GM18520 (cell line): ENCODE data around the gene PAFAH2.
"Not testable (repeated sequence)": the region's sequence is repeated elsewhere in the genome, so short reads cannot be mapped to it uniquely, and the experiment has no call there.

Experiments
- ATAC-seq: cut with Tn5 transposase; IDR thresholded peaks from one replicate; pipeline ENCODE4 v1.9.1; 2021; ENCODE audit not compliant: unreplicated experiment

Gene PAFAH2

DNA sequence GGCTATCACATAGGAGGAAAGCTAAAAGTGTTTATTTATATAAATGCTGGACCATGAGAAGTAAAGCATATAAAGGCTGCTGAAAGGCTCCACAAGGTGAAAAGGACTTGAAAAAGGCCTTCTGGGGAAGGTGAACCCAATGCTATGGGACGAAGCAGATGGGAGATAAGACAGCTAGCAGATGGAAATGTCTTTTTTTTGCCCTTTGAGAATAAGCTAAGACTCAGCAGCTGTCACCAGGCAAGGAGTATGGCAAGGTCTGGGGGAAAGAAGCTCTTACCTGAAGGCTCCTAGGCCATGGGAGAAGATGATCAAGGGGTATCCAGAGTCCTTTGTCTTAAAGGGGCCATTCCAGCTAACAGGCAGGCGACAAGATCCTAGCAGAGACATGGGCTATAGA lies 9.9 kb downstream of the PAFAH2 start:
- ATAC-seq: no peak

DNA sequence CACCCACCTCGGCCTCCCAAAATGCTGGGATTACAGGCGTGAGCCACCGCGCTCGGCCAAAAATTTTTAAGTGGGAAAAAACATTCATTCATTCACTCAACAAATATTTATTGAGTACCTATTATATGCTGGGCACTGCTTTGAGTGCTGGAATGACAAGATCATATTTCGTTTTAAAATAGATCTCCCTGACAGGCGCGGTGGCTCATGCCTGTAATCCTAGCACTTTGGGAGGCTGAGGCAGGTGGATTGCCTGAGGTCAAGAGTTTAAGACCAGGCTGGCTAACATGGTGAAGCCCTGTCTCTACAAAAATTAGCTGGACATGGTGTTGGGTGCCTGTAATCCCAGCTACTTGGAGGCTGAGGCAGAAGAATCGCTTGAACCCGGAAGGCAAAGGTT lies 11.1 kb downstream of the PAFAH2 start:
- not testable (repeated sequence) for ATAC-seq

DNA sequence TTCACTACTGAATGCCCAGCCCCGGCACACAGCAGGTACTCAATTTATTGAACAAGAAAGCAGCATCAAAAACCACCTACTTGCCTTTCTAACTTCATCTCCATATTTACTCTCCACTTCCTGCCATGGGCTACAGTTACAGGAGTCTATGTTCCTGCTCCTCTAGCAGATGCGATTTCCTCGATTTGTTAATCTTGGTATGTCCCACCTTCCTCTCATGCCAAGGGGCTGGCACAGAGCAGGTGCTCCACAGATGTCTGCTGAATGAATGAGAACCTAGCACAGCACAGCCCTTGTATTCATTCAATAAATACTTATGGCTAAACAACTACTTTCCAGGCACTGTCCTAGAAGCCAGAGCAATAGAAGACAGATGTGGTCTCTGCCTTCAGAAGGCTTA lies 12.2 kb downstream of the PAFAH2 start:
- no peak for ATAC-seq

DNA sequence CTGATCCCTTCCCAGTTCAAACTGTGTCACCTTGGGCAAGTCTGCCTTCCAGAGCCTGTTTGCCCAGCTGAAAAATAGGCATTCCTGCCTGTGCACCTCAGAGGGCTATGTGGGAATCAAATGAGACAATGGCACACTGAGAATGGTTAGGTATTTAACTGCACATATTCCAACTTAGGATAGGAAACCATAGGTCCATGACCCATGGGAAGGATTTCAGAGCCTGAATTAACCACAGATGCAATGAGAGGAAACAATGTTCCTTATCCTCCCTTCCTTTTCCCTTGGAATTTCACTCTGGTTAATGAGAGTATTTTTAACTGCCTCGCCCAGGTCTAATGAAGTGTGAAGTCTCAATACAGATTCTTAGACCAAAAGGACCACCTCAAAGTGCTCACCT lies 12.7 kb downstream of the PAFAH2 start:
- no peak for ATAC-seq

DNA sequence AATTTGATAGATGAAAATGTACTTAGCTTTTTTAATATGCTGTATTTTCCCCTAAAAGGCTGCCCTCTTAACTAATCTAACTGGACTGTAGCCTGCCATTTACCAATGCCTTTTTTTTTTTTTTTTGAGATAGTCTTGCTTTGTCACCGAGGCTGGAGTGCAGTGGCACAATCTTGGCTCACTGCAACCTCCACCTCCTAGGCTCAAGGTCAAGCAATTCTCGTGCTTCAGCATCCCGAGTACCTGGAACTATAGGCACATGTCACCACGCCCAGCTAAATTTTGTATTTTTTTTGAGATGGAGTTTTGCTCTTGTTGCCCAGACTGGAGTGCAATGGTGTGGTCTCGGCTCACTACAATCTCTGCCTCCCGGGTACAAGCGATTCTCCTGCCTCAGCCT lies 18.7 kb downstream of the PAFAH2 start:
- no peak for ATAC-seq

- no peak for ATAC-seq
These were observed 19.5 kb downstream of the PAFAH2 start for GRCh38 chr1:25978403-25978802.

GRCh38 chr1:25977801-25978200 lies 20.1 kb downstream of the PAFAH2 start:
- ATAC-seq: no peak

- no peak for ATAC-seq
These were observed 24.1 kb downstream of the PAFAH2 start for GRCh38 chr1:25973610-25974321.

DNA sequence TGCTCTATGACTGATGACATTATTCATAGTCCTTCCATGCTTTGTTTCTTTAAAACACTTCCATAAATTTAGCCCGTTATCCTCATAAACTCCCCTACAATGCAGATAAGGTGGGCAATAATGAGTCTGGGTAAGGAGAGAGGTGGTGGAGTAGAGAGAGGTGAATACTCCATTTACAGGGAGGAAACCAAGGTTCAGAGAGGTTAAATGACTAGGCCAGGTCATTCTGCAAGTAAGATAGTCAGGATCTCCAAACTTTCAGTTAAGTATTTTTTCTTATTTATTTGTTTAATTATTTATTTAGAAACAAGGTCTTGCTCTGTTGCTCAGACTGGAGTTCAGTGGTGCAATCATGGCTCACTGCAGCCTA lies 26.1 kb downstream of the PAFAH2 start:
- no peak for ATAC-seq

- ATAC-seq: no peak
These were observed 26.6 kb downstream of the PAFAH2 start for GRCh38 chr1:25971066-25971810.

GRCh38 chr1:25967308-25967707 lies 30.6 kb downstream of the PAFAH2 start:
- no peak for ATAC-seq

DNA sequence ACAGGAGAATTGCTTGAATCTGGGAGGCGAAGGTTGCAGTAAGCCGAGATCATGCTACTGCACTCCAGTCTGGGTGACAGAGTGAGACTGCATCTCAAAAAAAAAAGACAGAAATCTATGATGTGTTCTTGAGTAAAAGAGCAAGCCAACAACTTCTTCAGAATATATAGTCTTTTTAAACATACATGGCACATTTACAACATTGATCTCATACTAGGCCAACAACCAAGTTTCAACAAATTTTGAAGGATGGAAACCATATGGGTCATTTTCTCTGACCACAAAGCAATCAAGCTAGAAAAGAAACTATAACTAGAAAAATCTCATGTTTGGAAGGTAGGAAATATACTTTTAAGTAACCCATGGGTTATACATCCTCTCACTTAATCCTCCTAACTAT lies 38.3 kb downstream of the PAFAH2 start:
- no peak for ATAC-seq

- no peak for ATAC-seq
These were observed 39.4 kb downstream of the PAFAH2 start for GRCh38 chr1:25958465-25958864.

DNA sequence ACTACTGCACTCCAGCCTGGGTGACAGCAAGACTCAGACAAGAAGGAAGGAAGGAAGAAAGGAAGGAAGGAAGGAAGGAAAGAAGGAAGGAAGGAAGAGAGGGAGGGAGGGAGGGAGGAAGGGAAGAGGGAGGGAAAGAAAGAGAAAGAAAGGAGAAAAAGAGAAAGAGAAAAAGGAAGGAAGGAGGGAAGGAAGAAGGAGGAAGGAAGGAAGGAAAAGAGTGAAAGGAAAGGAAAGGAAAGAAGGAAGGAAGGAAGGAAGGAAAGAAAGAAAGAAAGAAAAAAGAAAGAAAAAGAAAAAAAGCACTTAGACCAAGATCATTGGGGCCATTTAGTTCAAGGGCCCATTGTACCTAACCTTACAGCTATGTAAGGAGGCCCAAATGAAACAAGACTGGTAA lies 42.3 kb downstream of the PAFAH2 start:
- ATAC-seq: no peak

DNA sequence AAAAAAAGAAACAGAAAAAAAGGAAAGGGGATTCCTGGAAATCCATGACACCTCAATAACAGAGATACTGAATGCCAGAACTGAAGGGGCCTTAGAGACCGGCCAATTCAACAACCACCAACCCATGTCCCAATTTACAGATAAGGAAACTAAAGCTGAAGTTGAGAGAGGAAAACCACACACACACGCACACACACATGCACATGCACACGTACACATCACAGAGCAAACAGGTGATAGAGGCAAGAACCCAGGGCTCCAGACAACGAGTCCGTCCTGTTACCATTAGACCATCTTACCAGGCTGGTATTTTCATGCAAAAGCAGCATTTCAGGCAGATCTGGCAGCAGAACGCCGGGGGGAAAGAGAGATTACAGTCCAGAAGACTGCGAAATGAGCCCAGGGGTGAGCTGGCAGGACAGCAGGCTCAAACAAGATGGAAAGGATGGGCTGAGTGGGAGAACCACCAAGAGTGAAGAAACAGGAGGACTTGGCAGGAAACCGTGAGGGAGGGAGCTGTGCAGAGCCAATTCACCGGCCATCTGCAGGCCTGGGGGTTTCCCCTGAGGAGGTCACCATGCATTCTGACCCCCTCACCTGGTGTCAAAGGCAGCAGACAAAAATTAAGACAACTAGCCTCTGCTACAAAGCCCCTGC lies 43.5 kb downstream of the PAFAH2 start:
- no peak for ATAC-seq

DNA sequence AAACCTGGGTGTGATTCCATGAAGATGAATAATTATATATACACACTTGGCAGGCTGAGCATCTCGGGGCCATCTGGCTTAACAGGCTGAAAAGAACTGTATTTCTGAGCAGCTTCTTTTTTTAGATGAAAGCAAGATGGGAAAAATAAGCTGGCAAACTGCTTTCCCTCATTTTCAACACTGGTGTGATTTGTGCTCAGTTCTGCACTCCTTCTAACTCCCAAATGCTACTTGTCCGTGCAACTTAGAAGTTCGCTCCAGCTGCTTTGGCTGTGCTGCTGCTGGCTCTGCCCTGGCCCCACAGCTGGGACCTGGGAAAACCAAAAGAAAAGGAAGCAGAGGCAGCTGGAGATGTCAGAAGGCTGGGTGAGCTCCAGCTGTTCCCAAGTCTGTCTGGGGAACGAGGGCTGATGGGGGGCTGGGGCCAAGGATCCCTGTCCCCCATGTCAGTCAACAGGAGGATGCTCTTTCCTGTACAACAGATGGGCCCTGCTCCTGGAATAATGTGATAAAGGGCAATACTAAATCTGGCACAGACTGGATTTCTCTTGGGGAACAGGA lies 44.9 kb downstream of the PAFAH2 start:
- ATAC-seq: no peak

- no peak for ATAC-seq
These were observed 49.2 kb downstream of the PAFAH2 start for GRCh38 chr1:25948641-25949040.

- no peak for ATAC-seq
These were observed 50.8 kb downstream of the PAFAH2 start for GRCh38 chr1:25947027-25947426.

DNA sequence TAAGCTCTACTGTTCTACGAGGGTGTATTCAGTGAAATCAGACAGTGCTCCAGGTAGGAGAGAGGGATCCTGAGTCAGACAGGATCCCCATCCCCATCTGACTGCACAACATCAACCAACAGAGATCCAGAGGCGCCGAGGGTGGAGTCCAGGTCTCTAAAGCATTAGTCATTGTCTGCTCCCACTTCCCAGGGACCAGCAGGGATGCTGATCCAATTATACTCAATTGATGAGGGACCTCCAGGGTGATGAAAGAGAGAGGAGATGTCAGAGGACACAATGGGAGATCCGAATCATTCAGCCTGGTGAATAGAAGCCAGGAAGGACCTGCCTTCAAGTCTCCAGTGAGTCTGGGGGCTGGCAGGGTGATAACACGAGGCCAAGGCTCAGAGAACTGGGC lies 52.1 kb downstream of the PAFAH2 start:
- ATAC-seq: no peak

GRCh38 chr1:25944986-25945385 lies 52.9 kb downstream of the PAFAH2 start:
- ATAC-seq: no peak

- ATAC-seq: not testable (repeated sequence)
These were observed 54.4 kb downstream of the PAFAH2 start for GRCh38 chr1:25943511-25943910.

- no peak for ATAC-seq
These were observed 60.9 kb downstream of the PAFAH2 start for GRCh38 chr1:25936947-25937346.
